Erythroblast (primary cell): Measurements from ENCODE around the gene IRX6.

Experiments
- GATA1 ChIP-seq: IDR thresholded peaks from 2 replicates; pipeline ENCODE4 v1.6.1; 2011; ENCODE audit warnings: low read depth, mild to moderate bottlenecking, control low read depth, low read length, moderate library complexity
- POLR2A ChIP-seq: IDR thresholded peaks from 2 replicates; pipeline ENCODE4 v1.6.1; 2011; ENCODE audit warnings: mild to moderate bottlenecking, low read length

DNA sequence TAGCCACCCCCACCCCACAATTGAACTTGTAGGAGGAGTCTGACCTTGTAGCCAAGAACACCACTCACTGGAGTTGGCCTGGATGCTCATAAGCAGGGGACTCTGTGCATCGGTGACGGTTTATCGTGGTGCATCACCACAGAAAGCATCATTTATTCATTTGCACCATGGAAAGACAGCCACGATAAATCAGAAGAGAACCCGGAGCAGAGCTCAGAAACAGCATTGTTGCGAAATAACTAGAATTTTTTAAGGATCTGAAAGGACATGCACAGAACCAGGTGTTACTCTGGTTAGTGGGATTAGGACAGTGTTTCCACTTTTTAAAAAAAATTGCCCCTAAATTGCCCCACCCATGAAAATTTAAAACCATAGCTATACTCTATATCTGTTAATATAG is 44.4 kb upstream of the IRX6 start:
- TF ChIP-seq POLR2A: no peak
- TF ChIP-seq GATA1: no peak
